Ovary (tissue), 9 donors: ENCODE measurements around the gene SRSF8. TPM values are rescaled to one million over a fixed set of nuclear protein-coding genes. Genes with fewer than 3 reads are reported as not detected.
"Not testable (repeated sequence)": the region's sequence is repeated elsewhere in the genome, so short reads cannot be mapped to it uniquely, and the experiment has no call there.

ENCODE experiments used
- DNase-seq, 5 donors: peaks; one replicate each; pipeline ENCODE4 v3.0.0-alpha.2; 2019 to 2020
- H3K27ac ChIP-seq, 2 donors: fragments of 200-600 bp; one replicate each; pipeline versions ENCODE4 v1.5.1 to v1.8.0; 2019 to 2022
- H3K27me3 ChIP-seq: fragments of 200-600 bp; one replicate; pipeline ENCODE4 v1.8.0; 2022
- H3K36me3 ChIP-seq: fragments of 200-600 bp; sonication (generic); one replicate; pipeline ENCODE4 v1.5.1; 2019
- H3K4me1 ChIP-seq: one replicate; pipeline ENCODE4 v1.8.1; 2013; ENCODE audit warnings: mild to moderate bottlenecking, moderate library complexity; ENCODE audit not compliant: insufficient read depth
- H3K4me3 ChIP-seq: fragments of 200-600 bp; sonication (generic); one replicate; pipeline ENCODE4 v1.5.1; 2017
- H3K9me3 ChIP-seq, 2 donors: fragments of 200-600 bp in 1 of 2; sonication (generic) in 1 of 2; one replicate each; pipeline versions ENCODE4 v1.5.1 to v1.8.1; 2013 to 2019; ENCODE audit warnings: mild to moderate bottlenecking in 1 of 2, moderate library complexity in 1 of 2
- CTCF ChIP-seq, 3 donors: fragments of 450-650 bp in 2 of 3; fragments of 200-600 bp in 1 of 3; IDR thresholded peaks; one replicate each; pipeline versions ENCODE4 v1.5.1 to v1.8.0; 2016 to 2022; ENCODE audit warnings: antibody characterized with exemption in 3 of 3, mild to moderate bottlenecking in 1 of 3
- EP300 ChIP-seq: sonication (generic); formaldehyde crosslinking; IDR thresholded peaks from one replicate; pipeline ENCODE4 v1.6.1; 2017; ENCODE audit warnings: antibody characterized with exemption
- POLR2A ChIP-seq: fragments of 450-650 bp; IDR thresholded peaks from one replicate; pipeline ENCODE4 v1.6.1; 2017; ENCODE audit warnings: antibody characterized with exemption, mild to moderate bottlenecking, moderate library complexity
- WGBS, 3 donors: extraction: QIAGEN DNeasy Blood & Tissue Kit in 1 of 3; methylation state at CpG; one replicate each; pipeline versions ENCODE4 v1.1.5 to v1.1.7; 2013 to 2017; 5-methylcytosine and 5-hydroxymethylcytosine counted together
- intact Hi-C, 4 donors: fragments of 100-400 bp; cut with DNase I; formaldehyde crosslinking; loops; one replicate each; pipeline versions ENCODE4 v1.11.0 to v1.15.1; 2022 to 2023
- polyA plus RNA-seq, 2 donors: library from polyadenylated mRNA; stranded (reverse); fragments of 200-250 nt in 1 of 2; fragments of 350-450 nt in 1 of 2; fragmentation: Illumina TruSeq in 1 of 2; extraction: RNeasy Lipid Tissue Mini Kit (QIAGEN cat#74804) in 1 of 2; gene quantifications; one replicate each; pipeline ENCODE4 v1.2.3, GENCODE V29; 2013 to 2014
- total RNA-seq, 7 donors: library from RNA; depleted of rRNA in 2 of 7; stranded (reverse); fragments of >200 nt in 2 of 7; fragmentation: NEBNext Ultra II Directional in 3 of 7; extraction: Animal tissue kit (Norgen Biotek cat#: 25700) in 3 of 7; gene quantifications; one replicate each; pipeline versions ENCODE4 v1.1.0 to v1.2.4, GENCODE V29; 2016 to 2023
- donor health status: DM: no; HTN: no; CAD: no; lungs with moderate emphysema.
- donor health status: DM: no; HTN: no; CAD: no.
- donor health status: Bipolar disorder and iron deficiency.
- donor health status: DM: yes; HTN: yes; CAD: no.
- donor health status: DM: no; HTN: no; CAD: no.
- donor health status: DM: yes; HTN: yes; CAD: no.

The SRSF8 gene
- total and polyA plus RNA-seq, 9 donors: 39.0 to 79.6 (median 58.8) TPM

GRCh38 chr11:95108671-95109551 lies 42.2 kb downstream of the SRSF8 start:
- Histone ChIP-seq H3K27ac (no peak overlapping the region), H3K27me3 (no peaks in the 10 kb centered on the region), H3K4me3 (no peak overlapping the region), H3K9me3 (no peaks in the 10 kb centered on the region), H3K4me1 (no peaks in the 10 kb centered on the region), H3K36me3 (no peaks in the 10 kb centered on the region)
- TF ChIP-seq POLR2A (no peak), CTCF (IDR thresholded peaks at IDR 0.05) (no peak), EP300 (no peak)
- intact Hi-C loops: no loop called here
- 39 to 49% (median 49%) methylated on average over 6 of the region's 6 CpGs for WGBS, 3 donors
- DNase-seq: no peak

- H3K4me1 ChIP-seq, H3K9me3 ChIP-seq, H3K27ac ChIP-seq, H3K4me3 ChIP-seq, H3K27me3 ChIP-seq, DNase-seq, H3K36me3 ChIP-seq, intact Hi-C loops: not testable (repeated sequence)
- 92 to 97% (median 92%) methylated on average over 3 of the region's 3 CpGs for WGBS, 3 donors
These were observed 44.8 kb downstream of the SRSF8 start for GRCh38 chr11:95111471-95111870.

- no peak for DNase-seq
- H3K4me1 ChIP-seq: no peaks in the 10 kb centered on the region
- H3K27ac ChIP-seq: no peak overlapping the region
- intact Hi-C loops: no loop called here
- no peaks in the 10 kb centered on the region for H3K36me3 ChIP-seq
- H3K4me3 ChIP-seq: no peak overlapping the region
- 66 to 82% (median 74%) methylated on average over 3 of the region's 3 CpGs for WGBS, 3 donors
- no peaks in the 10 kb centered on the region for H3K27me3 ChIP-seq
- TF ChIP-seq EP300: no peak
- no peak for TF ChIP-seq CTCF (IDR thresholded peaks at IDR 0.05)
- no peak for TF ChIP-seq POLR2A
- H3K9me3 ChIP-seq: no peaks in the 10 kb centered on the region
These were observed 45.3 kb downstream of the SRSF8 start for GRCh38 chr11:95111923-95112540.

GRCh38 chr11:95115597-95115996 lies 48.9 kb downstream of the SRSF8 start:
- Histone ChIP-seq H3K4me1 (peaks cover 2% of the 10 kb centered on the region), H3K36me3 (no peaks in the 10 kb centered on the region), H3K27ac (no peak overlapping the region), H3K27me3 (no peaks in the 10 kb centered on the region), H3K4me3 (no peak overlapping the region), H3K9me3 (no peaks in the 10 kb centered on the region)
- intact Hi-C loops: no loop called here
- WGBS, 3 donors: 79 to 85% (median 79%) methylated on average over 1 of the region's 1 CpG
- no peak for DNase-seq
- no peak for TF ChIP-seq EP300
- no peak for TF ChIP-seq POLR2A
- TF ChIP-seq CTCF (IDR thresholded peaks at IDR 0.05): no peak
